ENCODE data around the gene CHD1L. TPM values are rescaled to one million over a fixed set of nuclear protein-coding genes. Genes with fewer than 3 reads are reported as not detected.
"Not testable (repeated sequence)": the region's sequence is repeated elsewhere in the genome, so short reads cannot be mapped to it uniquely, and the experiment has no call there.

Gene CHD1L
- total RNA-seq, result 19.0 TPM

DNA sequence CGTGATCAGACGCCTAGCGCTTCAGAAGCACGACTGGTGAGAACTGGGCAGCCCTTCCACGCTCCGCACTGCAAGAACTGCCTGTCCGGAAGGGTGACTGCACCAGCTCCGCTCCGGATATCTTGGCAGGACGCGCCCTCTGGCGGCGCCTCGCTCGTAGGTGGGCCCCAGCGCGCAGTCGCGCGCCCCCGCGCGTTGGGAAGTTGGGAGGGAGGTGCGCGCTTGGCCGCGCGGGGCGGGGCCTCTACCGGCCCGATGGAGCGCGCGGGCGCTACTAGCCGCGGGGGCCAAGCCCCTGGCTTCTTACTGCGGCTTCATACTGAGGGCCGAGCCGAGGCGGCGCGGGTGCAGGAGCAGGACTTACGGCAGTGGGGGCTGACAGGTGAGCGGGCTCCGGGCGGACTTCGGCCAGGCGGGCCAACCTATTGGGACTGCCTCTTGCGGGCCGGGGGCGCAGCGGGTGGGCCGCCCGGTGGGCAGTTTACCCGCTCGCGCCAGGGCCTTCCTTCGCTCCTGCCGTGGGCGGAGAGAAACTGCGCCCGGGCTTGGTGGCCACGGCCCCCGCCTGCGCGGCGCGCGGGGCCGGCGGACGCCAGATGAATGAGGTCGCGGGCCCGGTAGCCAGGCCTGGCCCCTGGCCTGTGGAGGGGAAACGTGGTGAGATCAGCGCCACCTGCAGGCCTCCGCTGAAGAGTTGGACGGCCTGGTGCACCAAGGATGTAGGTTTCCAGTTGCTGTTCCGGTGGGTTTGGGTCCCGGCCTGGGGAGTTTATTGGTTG is at the start of gene CHD1L:
TSS of gene CHD1L (plus strand) at position 236 of the 779 bp plus-strand sequence. CDS start at position 256, 20 bp downstream.
- peak; percentile 98 for ATAC-seq

DNA sequence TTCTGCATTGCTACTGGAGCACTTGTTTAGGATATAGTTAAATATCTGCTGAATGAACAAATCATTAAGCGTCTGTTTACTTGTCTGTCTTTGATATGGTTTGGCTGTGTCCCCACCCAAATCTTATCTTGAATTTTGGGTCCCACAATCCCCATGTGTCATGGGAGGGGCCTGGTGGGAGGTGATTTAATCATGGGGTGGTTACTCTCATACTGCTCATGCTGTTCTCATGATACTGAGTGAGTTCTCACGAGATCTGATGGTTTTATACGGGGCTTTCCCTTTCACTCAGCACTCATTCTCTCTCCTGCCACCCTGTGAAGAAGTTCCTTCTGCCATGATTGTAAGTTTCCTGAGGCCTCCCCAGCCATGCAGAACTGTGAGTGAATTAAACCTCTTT is 45.2 kb upstream of the CHD1L start:
- ATAC-seq, result not testable (repeated sequence)

DNA sequence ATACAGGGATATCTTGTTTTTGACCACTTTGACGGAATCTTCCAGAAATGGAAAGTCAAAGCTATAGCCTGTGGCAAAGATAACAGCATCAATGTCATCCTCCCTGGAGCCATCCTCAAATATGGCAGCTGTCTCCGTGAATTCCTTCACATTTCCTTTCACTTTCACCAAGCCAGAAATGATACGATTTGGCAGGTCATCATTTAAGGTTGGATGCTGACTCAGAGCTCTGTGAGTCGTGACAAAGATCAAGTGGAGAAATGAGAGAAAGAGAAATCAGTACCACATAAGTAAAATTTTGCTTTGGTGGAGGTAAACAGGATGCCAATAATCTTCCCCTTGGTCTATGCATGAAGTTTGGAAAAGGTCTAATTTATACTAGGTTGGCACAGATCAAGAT is 41.2 kb upstream of the CHD1L start:
- no peak for ATAC-seq

DNA sequence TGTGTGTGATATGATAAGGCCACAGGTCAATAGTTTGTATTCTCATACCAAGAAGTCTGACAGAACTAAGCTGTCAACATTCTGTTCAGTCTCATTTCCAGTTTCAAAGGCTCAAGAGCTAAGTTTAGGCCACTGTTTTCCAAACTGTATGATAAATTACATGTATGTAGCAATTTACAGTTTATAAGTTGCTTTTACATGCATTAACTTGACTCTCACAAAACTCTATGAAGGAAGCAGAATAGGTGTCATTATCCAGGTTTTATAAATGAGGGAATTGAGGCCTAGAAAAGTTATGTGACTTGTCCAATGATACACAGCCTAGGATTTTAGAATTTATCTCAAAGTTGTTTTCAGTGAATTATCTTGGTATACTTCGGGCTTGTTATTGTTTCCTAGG is 40.7 kb upstream of the CHD1L start:
- ATAC-seq, result no peak

DNA sequence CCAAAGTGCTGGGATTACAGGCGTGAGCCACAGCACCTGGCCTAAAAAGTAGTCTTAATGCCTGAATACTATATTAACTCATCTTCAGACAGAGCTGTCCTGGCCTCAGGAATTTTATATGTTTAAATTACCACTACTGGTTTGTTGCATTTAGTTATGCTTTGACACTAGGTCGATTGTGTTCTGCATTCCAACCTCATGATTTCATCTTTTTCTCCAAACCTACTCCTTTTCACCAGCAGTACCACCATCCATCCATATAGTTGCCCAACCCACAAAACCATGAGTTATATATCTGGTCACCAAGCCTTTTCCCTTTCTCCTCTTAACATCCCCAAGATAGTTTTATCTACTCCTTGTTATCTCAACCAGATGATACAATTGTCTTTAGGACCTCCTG is 39.9 kb upstream of the CHD1L start:
- no peak for ATAC-seq

DNA sequence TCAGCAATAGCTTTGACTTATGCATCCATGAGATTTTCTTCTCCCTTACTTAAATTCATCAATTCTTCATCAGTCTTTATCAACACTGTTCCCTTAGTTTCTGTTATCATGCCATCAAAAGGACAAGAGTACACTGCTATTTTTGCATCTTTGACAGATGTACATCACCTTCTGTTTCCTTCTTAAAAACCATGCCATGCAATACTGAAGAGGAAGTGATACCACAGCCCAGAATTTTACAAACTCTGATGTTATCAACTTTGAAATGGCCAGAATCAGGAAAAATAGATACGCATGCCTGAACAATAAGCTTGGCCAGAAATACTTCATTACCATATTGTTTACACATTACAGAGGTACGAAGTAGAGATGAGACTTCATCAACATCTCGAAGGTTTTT is 38.4 kb upstream of the CHD1L start:
- no peak for ATAC-seq

DNA sequence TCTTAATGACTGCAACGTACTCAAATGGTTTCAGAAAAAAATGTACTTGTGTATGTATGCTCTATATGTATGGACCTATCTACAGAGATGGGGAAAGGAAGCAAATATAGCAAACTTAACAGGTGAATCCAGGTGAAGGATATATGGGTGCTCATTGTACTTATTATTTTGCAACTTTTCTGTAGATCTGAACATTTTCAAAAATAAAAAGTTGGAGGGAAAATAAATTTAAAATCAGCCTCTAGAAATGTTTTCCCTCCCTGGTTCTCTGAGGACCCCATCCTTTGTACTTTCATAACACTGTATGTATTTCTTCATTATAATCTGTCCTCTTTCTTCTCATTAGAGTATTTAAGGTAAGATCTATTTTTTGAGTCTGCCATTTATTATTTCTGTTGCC is 35.3 kb upstream of the CHD1L start:
- ATAC-seq, result no peak

DNA sequence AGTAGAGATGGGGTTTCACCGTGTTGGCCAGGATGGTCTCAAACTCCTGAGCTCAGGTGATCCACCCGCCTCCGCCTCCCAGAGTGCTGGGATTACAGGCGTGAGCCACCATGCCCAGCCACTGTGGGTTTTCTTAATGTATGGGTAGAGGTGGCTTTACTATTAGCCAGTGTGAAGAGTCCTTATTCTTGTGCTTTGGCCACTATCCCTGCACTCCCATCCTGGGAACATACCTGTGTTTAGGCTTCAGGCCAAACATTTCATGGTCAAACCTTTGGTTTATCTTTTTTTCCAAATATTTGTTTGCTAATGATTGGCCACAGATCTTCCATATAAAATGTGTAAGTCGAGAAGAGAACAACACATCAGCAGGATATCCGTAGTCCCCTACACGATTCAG is 33.9 kb upstream of the CHD1L start:
- no peak for ATAC-seq

DNA sequence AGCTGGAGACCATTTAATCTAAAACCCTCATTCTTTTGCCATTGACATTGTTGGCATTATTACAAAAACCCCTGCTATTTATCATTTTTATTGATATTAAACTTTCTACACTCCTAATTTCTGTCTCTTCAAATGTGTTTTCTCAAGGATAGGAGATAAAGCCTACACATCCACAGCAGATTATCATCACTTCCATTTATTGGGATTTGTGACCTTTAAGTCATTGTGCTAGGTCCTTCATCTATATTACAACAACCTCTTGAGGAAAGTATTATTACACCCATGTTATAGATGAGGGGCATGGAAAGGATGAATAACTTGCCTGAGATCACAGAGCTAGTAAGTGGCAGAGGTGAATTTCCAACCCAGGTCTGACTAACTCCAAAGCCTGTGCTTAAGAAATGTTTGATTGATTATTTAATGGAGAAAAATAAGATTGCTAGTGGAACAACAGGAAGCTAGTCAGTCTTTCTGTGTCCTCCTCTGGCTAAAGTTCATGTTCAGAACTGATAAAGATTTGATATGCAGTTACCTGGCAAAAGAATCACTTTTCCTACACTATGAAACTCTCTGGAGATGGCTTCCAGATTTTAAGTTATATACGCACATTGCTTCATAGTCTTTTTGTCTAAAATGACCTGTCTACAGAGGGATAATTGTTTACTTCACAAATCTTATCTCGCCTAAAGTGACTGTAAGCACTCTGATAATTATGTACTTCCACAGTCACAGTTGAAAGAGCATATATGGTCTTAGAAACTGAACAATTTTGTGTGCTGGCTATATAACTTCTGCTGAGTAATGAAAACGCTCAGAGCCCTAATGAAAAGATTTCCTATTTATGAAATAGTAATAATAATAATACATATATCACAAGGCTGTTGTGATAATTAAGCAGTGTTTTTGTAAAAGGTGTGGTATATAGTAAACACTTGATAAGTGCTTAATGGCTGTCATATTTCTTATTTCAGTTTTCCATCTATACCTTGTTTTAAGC is 32.4 kb upstream of the CHD1L start:
- ATAC-seq, result no peak

DNA sequence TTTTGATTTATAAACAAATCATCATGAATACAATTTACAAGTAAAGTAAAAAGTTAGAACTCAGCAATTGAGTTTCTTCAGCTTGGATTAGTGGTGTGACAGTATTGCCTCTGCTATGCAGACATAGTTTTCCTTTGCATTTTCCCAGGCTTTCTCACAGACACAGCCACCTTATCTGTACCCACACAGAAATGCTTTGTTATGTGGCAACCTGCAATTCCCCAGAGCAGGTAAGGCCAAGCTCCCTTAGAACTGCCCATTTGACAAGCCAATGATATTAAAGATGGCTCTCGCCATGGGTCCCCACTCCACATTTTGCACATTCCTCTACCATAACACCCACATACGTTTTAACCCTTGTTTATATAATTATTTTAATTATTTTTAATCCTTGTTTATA is 31.5 kb upstream of the CHD1L start:
- ATAC-seq, result no peak

DNA sequence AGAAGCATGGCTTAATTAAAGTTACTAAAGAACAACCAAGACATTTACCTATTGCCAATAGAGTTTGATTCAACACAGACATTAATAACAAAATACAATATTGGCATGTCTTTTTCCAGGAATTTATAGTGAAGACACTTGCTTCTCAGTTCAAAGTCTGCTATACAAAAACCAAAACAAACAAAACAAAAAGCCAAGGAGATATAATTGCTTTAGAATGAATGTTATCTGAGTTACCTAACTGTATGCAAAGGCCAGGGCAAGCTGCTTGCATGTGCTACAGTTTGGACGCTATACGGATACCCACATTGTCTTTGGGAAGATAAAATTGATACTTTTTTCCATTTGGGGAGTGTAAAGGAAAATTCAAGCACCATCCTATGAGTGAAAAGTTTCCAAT is 30.9 kb upstream of the CHD1L start:
- ATAC-seq, result no peak

DNA sequence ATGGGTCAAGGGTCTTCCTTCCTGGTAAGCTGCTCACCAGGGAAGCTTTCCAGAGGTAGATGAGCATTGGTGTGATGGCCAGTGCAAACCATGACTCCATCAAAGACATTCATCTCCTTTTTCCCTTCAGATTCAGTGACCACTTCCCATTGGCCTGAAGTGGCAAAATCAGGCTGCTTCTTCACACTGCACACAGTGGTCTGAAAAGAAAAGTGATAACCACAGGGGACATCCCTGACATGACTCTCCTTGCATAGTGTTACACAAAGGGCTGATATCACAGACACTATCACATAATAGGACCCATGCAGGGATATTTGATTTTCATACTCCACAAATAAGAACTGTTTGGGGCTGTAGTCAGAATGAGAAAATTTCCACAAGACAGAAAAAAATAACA is 29.2 kb upstream of the CHD1L start:
- ATAC-seq, result no peak

DNA sequence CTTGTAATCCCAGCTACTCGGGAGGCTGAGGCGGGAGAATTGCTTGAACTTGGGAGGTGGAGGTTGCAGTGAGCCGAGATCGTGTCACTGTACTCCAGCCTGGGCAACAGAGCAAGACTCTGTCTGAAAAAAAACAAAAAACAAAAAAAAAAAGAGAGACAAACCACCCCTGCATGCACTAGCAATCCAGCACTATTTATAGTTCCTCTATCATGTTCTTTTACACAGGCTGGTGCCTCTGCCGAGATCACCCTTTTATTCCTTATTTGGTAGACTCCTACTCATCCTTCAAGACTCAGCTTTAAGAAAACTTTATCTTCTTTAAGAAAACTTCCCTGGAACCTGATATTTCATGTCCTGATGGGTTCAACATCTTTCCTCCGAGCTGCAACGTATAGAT is 28.2 kb upstream of the CHD1L start:
- ATAC-seq, result no peak

DNA sequence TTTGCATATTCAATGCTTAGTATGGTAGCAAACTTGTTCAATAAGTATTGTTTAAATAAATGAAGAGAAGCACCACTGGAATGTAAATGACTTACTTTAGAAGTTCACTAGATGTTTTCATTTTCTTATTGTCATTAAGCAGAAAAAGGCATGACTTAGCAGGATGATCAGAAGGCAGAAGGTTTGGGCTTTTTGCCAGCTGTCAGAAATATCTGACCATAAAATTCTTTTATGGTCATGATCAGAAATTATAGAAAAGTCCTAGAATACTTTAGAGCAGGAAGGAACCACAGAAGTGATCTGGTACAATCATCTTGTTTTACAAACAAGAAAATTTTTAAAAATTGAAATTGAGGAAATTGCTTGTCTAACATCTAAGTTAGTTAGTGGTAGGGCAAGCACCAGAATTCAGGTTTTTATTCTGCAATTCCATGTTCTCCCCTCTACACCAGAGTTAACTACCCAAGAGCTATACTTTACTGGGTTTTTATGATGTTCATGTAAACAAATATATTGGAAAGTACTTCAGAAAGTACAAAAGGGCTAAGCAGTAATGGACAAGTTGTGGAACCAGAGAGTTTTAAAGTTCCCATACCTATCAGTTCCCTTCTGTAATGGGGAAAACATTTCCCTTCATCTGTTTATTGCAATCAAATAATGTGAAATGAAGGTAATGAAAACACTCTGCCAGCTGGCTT is 27.5 kb upstream of the CHD1L start:
- no peak for ATAC-seq

DNA sequence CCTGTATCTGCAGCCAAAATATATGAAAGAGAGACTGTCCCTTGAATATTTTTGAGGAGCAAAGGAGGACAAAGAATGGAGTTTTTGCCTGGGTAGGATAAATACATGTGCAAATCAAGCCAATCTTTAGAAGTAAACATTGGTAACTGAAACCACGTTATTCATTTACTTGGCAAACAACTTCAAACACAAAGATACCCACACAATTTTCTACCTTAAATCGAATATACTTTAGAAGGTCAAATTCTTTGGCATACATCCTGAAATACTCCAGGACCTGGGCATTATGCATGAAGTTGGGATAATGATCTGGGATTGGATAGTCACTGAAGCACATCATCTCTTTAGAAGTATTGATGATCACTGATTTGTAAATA is 27.0 kb upstream of the CHD1L start:
- ATAC-seq, result no peak

DNA sequence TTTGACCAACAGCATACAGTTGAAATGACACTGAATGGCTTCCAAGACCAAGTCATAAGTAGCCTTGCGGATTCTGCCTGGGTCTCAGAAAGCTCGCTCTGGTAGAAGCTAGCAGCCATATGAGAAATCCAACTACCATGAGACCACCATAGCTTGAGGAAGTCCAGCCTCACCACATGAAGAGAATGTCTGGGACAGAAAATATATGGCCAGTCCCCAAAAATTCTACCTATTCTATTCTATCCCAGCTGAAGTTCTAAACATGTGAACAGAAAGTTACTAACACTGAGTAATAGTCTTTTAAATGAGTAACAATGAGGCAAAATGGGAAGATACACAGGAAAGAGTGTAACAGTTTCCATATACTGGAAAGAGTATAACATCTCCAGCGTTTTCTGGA is 26.4 kb upstream of the CHD1L start:
- no peak for ATAC-seq

DNA sequence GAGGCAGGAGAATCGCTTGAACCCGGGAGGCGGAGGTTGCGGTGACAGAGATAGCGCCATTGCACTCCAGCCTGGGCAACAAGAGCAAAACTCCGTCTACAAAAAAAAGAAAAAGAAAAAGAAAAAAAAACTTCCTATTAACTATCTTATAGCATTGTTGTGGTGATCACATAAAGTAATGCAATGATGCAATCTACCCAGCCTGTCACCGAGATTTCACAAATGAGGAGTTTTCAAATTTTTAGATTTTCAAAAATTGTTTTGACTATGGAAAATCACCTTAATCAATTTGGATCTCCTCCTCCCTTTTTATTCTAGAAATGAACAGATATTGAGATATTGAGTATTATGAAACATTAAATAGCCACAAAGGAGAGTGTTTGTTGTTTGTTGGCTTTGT is 25.3 kb upstream of the CHD1L start:
- no peak for ATAC-seq

DNA sequence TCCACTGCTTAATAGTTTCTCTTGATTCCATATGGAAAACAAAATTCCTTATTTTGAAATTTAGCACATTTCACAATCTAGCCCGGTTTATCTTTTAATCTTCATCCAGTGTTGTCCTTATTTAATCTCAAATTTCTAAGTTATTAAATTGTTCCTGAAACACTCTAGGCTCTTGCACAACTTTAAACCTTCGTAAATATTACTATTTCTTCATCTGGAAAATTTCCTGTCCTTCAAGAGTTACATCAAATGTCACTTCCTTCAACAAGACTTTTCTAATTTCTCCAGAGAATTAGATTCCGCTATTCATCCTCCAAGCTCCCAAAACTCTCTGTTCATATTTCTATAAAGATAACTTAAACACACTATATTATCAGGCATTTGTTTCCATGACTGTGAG is 23.9 kb upstream of the CHD1L start:
- no peak for ATAC-seq

DNA sequence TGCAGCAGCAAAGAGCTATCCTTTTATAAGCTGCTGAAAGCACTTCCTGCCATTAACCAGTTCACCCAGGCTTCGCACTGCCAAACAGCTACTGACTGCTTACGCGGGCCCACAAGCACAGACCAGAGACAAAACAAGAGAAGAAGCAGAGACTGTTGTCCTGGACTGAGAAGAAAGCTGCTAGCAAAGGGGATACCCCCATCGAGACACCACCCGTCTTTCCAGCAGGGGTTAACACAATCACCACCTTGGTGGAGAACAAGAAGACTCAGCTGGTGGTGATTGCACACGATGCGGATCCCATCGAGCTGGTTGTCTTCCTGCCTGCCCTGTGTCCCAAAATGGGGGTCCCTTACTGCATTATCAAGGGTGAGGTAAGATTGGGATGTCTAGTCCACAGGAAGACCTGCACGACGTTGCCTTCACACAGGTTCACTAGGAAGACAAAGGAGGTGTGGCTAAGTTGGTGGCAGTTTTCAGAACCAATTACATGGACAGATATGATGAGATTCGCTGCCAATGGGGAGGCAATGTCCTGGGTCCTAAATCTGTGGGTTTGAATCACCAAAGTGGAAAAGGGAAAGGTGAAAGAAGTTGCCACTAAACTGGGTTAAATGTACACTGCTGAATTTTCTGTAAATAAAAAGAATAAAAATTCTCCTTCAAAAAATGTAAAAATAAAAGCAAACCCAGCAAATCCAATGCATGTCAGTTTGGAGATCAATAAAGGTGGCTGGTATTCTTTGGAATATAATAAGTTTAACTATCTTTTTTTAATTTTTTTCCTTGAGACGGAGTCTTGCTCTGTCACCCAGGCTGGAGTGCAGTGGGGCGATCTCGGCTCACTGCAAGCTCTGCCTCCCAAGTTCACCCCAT is 18.5 kb upstream of the CHD1L start:
- no peak for ATAC-seq

DNA sequence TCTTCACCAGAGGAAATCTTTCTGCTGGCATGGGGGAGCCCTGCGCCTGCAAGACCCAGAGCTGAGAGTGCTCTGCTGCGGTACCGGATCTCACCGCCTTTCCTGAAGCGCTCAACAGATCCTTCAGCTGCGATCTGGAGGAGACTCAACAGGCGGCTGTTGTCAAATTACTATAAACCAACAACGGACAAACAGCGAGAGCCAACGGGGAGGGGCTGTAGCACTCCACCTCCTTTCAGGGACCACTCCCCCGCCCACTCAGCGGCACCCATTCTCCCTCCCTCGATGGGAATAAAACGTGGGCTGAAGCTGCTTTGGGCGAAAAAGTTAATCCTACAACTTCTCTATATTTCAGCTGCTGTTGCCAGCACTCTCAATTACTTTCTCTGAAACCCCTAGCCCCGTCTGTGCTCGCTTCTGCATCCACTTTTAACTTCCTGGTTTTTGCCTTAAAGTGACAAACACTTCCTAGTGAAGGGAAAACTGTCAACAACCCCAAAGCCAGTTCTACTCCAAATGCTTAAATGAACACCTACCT is 17.2 kb upstream of the CHD1L start, which contains the start of gene FMO5:
TSS of gene FMO5 (minus strand) at position 147 of the 538 bp plus-strand sequence. CDS start 310 bp downstream, outside the sequence.
- peak; percentile 73 for ATAC-seq

DNA sequence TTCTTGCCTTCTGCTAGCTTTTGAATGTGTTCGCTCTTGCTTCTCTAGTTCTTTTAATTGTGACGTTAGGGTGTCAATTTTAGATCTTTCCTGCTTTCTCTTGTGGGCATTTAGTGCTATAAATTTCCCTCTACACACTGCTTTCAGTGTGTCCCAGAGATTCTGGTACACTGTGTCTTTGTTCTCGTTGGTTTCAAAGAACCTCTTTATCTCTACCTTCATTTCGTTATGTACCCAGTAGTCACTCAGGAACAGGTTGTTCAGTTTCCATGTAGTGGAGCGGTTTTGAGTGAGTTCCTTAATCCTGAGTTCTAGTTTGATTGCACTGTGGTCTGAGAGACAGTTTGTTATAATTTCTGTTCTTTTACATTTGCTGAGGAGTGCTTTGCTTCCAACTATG is 11.5 kb upstream of the CHD1L start:
- ATAC-seq, result not testable (repeated sequence)

DNA sequence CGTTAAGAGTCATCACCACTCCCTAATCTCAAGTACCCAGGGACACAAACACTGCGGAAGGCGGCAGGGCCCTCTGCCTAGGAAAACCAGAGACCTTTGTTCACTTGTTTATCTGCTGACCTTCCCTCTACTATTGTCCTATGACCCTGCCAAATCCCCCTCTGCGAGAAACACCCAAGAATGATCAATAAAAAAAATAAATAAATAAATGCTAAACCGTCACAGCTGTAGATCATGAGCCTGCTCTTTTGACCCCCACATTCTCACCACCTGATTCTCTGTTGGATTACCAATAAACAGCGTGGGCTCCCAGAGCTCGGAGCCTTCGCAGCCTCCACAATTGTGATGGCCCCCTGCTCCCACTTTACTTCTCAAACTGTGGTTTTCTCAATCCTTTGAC is 8.6 kb upstream of the CHD1L start:
- not testable (repeated sequence) for ATAC-seq
